CD14-positive monocyte (primary cell): Measurements from ENCODE around the gene MOB3A. TPM values are rescaled to one million over a fixed set of nuclear protein-coding genes. Genes with fewer than 3 reads are reported as not detected.

Source experiments
- DNase-seq, 3 donors: peaks; one replicate each; pipeline ENCODE4 v3.0.0-alpha.2; 2011 to 2022
- H2AFZ ChIP-seq: 2 replicates; pipeline ENCODE4 v1.6.0; 2012; ENCODE audit warnings: mild to moderate bottlenecking, low read depth, low read length, inconsistent platforms; ENCODE audit not compliant: insufficient read depth, poor library complexity, severe bottlenecking
- H3K27ac ChIP-seq, 2 donors: 1 replicate in 1 of 2; 2 replicates in 1 of 2; pipeline ENCODE4 v1.5.1; 2012 to 2013; ENCODE audit warnings: low read length in 2 of 2, control low read depth in 1 of 2, inconsistent platforms in 1 of 2, low read depth in 1 of 2, mild to moderate bottlenecking in 1 of 2
- H3K27me3 ChIP-seq, 2 donors: one replicate each; pipeline versions ENCODE4 v1.6.0 to v1.6.1; 2011 to 2013; ENCODE audit warnings: low read length in 2 of 2; ENCODE audit not compliant: control insufficient read depth in 2 of 2, insufficient read depth in 2 of 2
- H3K36me3 ChIP-seq, 2 donors: replicated peaks in 1 of 2; 1 replicate in 1 of 2; 2 replicates in 1 of 2; pipeline versions ENCODE4 v1.5.1 to v1.6.1; 2012 to 2013; ENCODE audit warnings: low read length in 2 of 2, control low read depth in 1 of 2, inconsistent platforms in 1 of 2, mild to moderate bottlenecking in 1 of 2; ENCODE audit not compliant: insufficient read depth in 2 of 2, control insufficient read depth in 1 of 2
- H3K4me1 ChIP-seq, 2 donors: 1 replicate in 1 of 2; 2 replicates in 1 of 2; pipeline versions ENCODE4 v1.5.1 to v1.6.1; 2012 to 2013; ENCODE audit warnings: low read length in 2 of 2, control low read depth in 1 of 2, inconsistent platforms in 1 of 2, mild to moderate bottlenecking in 1 of 2, moderate library complexity in 1 of 2; ENCODE audit not compliant: insufficient read depth in 2 of 2, control insufficient read depth in 1 of 2
- H3K4me2 ChIP-seq: replicated peaks from 2 replicates; pipeline ENCODE3; 2012; ENCODE audit warnings: low read length, moderate library complexity, mild to moderate bottlenecking; ENCODE audit not compliant: poor library complexity, severe bottlenecking; ENCODE audit errors: extremely low read depth
- H3K4me3 ChIP-seq, 3 experiments: fragments of 200-600 bp in 1 of 3; sonication (generic) in 1 of 3; replicated peaks in 1 of 3; 1 replicate in 2 of 3; 2 replicates in 1 of 3; pipeline ENCODE4 v1.5.1; 2011 to 2013; ENCODE audit warnings: low read length in 3 of 3, mild to moderate bottlenecking in 3 of 3, control low read depth in 2 of 3, low read depth in 2 of 3, inconsistent platforms in 1 of 3, moderate library complexity in 1 of 3
- H3K79me2 ChIP-seq: 2 replicates; pipeline ENCODE4 v1.6.0; 2012; ENCODE audit warnings: mild to moderate bottlenecking, control low read depth, inconsistent platforms, low read length, moderate library complexity; ENCODE audit not compliant: insufficient read depth
- H3K9ac ChIP-seq: 2 replicates; pipeline ENCODE4 v1.6.0; 2017; ENCODE audit warnings: low read length, mild to moderate bottlenecking; ENCODE audit not compliant: insufficient read depth, poor library complexity, severe bottlenecking
- H3K9me3 ChIP-seq, 2 donors: replicated peaks in 1 of 2; 1 replicate in 1 of 2; 2 replicates in 1 of 2; pipeline versions ENCODE4 v1.5.1 to v1.6.1; 2012 to 2013; ENCODE audit warnings: low read length in 2 of 2, control low read depth in 1 of 2; ENCODE audit not compliant: control insufficient read depth in 1 of 2, insufficient read depth in 1 of 2
- H4K20me1 ChIP-seq: 2 replicates; pipeline ENCODE4 v1.6.0; 2012; ENCODE audit warnings: mild to moderate bottlenecking, low read length, control low read depth, moderate library complexity; ENCODE audit not compliant: insufficient read depth
- H3K27ac Mint-ChIP-seq, 7 donors: one replicate each; pipeline ENCODE4 v1.8.0; 2020; ENCODE audit warnings: mild to moderate bottlenecking in 7 of 7, mixed read lengths in 7 of 7, moderate library complexity in 6 of 7, inconsistent platforms in 2 of 7
- H3K27me3 Mint-ChIP-seq, 3 donors: one replicate each; pipeline ENCODE4 v1.8.0; 2021 to 2022; ENCODE audit warnings: low read depth in 3 of 3, mild to moderate bottlenecking in 3 of 3, mixed read lengths in 3 of 3, moderate library complexity in 3 of 3, inconsistent platforms in 1 of 3
- H3K36me3 Mint-ChIP-seq, 2 donors: one replicate each; pipeline ENCODE4 v1.8.0; 2020; ENCODE audit warnings: mixed read lengths in 2 of 2, inconsistent platforms in 1 of 2, mild to moderate bottlenecking in 1 of 2
- H3K4me1 Mint-ChIP-seq: one replicate; pipeline ENCODE4 v1.8.0; 2020; ENCODE audit warnings: mild to moderate bottlenecking, mixed read lengths
- H3K4me3 Mint-ChIP-seq, 2 donors: one replicate each; pipeline ENCODE4 v1.8.0; 2020; ENCODE audit warnings: mild to moderate bottlenecking in 2 of 2, mixed read lengths in 2 of 2, moderate library complexity in 1 of 2
- H3K9me3 Mint-ChIP-seq, 7 donors: one replicate each; pipeline ENCODE4 v1.8.0; 2020 to 2022; ENCODE audit warnings: mixed read lengths in 7 of 7, mild to moderate bottlenecking in 6 of 7, moderate library complexity in 6 of 7, inconsistent platforms in 2 of 7
- CTCF ChIP-seq: fragments of 200-600 bp; IDR thresholded peaks from one replicate; pipeline ENCODE4 v1.8.0; 2022; ENCODE audit warnings: antibody characterized with exemption, mild to moderate bottlenecking
- whole genome bisulfite sequencing: methylation state at CpG from one replicate; pipeline ENCODE4 v1.1.5; 2013; ENCODE audit warnings: missing lambda C conversion rate; ENCODE audit not compliant: insufficient coverage; 5-methylcytosine and 5-hydroxymethylcytosine counted together
- intact Hi-C, 2 donors: fragments of 100-400 bp; cut with micrococcal nuclease; formaldehyde crosslinking; loops; one replicate each; pipeline versions ENCODE4 v1.15.0 to v1.15.1; 2023
- polyA plus RNA-seq, 3 donors: library from polyadenylated mRNA; depleted of rRNA in 1 of 3; unstranded in 2 of 3; stranded (reverse) in 1 of 3; fragments of 300-500 nt in 2 of 3; fragments of >200 nt in 1 of 3; fragmentation: Illumina TruSeq in 2 of 3; gene quantifications; 1 replicate in 2 of 3; 2 replicates in 1 of 3; pipeline ENCODE4 v1.2.3, GENCODE V29; 2012 to 2021

MOB3A gene
- polyA plus RNA-seq, 3 donors: 60.5 to 179 (median 96.3) TPM

GRCh38 chr19:2115324-2115723 lies 19.2 kb upstream of the MOB3A start:
- Mint-ChIP-seq H3K27ac (peak overlapping the region in 3 of 7 donors; percentile 47 to 61 (median 60)), H3K9me3 (no peaks in the 10 kb centered on the region), H3K4me3 (no peak overlapping the region), H3K27me3 (no peaks in the 10 kb centered on the region), H3K36me3 (peaks cover 75 to 97% of the 10 kb centered on the region in 2 donors), H3K4me1 (no peaks in the 10 kb centered on the region)
- Histone ChIP-seq H3K36me3 (peaks cover 95 to 97% of the 10 kb centered on the region in 2 donors), H3K79me2 (no peaks in the 10 kb centered on the region), H3K4me1 (no peaks in the 10 kb centered on the region), H4K20me1 (peaks cover 80% of the 10 kb centered on the region), H2AFZ (no peak overlapping the region), H3K27ac (no peak overlapping the region), H3K4me3 (no peak overlapping the region), H3K27me3 (no peaks in the 10 kb centered on the region), H3K9ac (no peak overlapping the region), H3K9me3 (no peaks in the 10 kb centered on the region), H3K4me2 (no peak overlapping the region)
- intact Hi-C loops: no loop called here
- DNase-seq: no peak
- TF ChIP-seq CTCF: no peak
- 95% methylated on average over 23 of the region's 25 CpGs for WGBS

DNA sequence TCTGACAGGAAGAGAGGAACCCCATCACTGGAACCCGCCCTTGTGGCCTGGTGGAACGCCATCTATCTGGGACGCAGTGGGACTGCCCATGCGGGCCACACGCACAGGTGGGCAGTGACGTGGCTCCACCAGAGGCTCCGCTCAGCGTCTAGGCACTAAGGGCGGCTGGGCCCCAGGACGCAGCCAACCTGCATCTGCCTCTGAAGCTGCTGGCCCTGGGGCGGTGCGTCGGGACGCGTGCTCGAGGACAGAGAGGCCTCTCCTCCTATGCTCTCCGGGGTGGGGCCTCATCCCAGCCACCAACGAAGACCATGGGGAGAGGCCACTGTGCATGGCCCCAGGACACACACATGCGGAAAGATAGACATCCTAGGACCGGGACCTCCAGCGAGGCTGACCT lies 18.7 kb upstream of the MOB3A start:
- no peak overlapping the region for H3K27ac Mint-ChIP-seq

More for the DNA sequence above, 18.7 kb upstream of the MOB3A start:
- peaks cover 79% of the 10 kb centered on the region for H4K20me1 ChIP-seq
- no peaks in the 10 kb centered on the region for H3K9me3 ChIP-seq
- H3K4me1 ChIP-seq: no peaks in the 10 kb centered on the region
- H3K9ac ChIP-seq: no peak overlapping the region
- no peak for DNase-seq
- 98% methylated on average over 21 of the region's 21 CpGs for WGBS
- intact Hi-C loops: no loop called here
- no peaks in the 10 kb centered on the region for H3K27me3 ChIP-seq
- no peak for TF ChIP-seq CTCF
- H3K79me2 ChIP-seq: no peaks in the 10 kb centered on the region
- no peak overlapping the region for H3K4me2 ChIP-seq
- Mint-ChIP-seq H3K4me3 (no peak overlapping the region), H3K9me3 (no peaks in the 10 kb centered on the region), H3K36me3 (peaks cover 70 to 97% of the 10 kb centered on the region in 2 donors), H3K4me1 (no peaks in the 10 kb centered on the region), H3K27me3 (no peaks in the 10 kb centered on the region)
- H3K27ac ChIP-seq: no peak overlapping the region
- H3K4me3 ChIP-seq: no peak overlapping the region
- H2AFZ ChIP-seq: no peak overlapping the region
- peaks cover 95 to 97% of the 10 kb centered on the region in 2 donors for H3K36me3 ChIP-seq
